ENCODE data around the gene SGSM1. TPM values are rescaled to one million over a fixed set of nuclear protein-coding genes. Genes with fewer than 3 reads are reported as not detected.

The SGSM1 gene
- total RNA-seq, 4 donors from 2014 or later = 0.88 to 4.9 (median 3.0) TPM

DNA sequence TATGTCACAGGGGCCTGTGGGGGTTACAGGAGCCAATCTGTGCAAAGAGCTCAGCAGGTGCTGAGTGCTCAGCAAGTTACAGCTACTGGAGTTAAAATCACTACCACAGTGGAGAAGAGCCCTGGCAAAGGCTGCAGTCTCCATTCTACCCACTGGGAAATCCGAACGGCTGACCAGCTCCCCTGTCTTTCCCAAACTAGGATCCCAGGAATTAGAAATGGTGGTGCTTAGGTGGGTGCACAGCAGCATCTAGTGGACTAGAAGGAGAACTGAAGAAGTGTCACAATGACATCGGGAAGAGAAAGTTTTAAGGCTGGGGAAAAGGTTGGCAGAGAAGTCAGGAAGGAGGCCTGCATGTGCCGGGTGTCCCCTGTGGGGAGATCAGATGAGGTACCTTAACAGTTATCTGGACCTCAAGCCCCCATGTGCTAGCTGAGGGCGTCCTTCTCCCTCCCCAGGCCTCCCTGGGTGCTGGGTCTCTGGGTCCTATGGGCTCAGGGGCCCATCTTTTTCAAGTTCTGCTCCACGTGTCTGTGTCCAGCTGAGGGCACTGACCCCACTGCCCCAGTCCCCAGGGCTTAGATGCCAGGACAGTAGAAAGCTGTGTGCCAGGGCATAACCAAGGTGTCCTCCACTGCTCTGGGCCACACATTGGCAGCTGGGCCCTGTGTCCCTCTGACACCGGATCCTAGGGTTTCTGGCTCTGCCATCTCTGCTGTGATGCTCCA is 33.4 kb upstream of the SGSM1 start:
- H3K4me1 ChIP-seq = no peaks in the 10 kb centered on the region
- H3K36me3 ChIP-seq = no peaks in the 10 kb centered on the region
- H3K27me3 ChIP-seq = no peaks in the 10 kb centered on the region
- intact Hi-C loops (cut with DNase I; ENCODE audit: low total_unique reads) = no loop called here
- H3K27ac ChIP-seq = no peak overlapping the region
- no peak overlapping the region for H3K4me3 ChIP-seq
- no peak for DNase-seq
- no peak for TF ChIP-seq POLR2A (IDR thresholded peaks at IDR 0.05)
- TF ChIP-seq, protein P1, sequence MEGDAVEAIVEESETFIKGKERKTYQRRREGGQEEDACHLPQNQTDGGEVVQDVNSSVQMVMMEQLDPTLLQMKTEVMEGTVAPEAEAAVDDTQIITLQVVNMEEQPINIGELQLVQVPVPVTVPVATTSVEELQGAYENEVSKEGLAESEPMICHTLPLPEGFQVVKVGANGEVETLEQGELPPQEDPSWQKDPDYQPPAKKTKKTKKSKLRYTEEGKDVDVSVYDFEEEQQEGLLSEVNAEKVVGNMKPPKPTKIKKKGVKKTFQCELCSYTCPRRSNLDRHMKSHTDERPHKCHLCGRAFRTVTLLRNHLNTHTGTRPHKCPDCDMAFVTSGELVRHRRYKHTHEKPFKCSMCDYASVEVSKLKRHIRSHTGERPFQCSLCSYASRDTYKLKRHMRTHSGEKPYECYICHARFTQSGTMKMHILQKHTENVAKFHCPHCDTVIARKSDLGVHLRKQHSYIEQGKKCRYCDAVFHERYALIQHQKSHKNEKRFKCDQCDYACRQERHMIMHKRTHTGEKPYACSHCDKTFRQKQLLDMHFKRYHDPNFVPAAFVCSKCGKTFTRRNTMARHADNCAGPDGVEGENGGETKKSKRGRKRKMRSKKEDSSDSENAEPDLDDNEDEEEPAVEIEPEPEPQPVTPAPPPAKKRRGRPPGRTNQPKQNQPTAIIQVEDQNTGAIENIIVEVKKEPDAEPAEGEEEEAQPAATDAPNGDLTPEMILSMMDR (IDR thresholded peaks at IDR 0.05) = peak in 2 of 4 experiments; percentile 5 to 11
- H3K9me3 ChIP-seq = no peaks in the 10 kb centered on the region

DNA sequence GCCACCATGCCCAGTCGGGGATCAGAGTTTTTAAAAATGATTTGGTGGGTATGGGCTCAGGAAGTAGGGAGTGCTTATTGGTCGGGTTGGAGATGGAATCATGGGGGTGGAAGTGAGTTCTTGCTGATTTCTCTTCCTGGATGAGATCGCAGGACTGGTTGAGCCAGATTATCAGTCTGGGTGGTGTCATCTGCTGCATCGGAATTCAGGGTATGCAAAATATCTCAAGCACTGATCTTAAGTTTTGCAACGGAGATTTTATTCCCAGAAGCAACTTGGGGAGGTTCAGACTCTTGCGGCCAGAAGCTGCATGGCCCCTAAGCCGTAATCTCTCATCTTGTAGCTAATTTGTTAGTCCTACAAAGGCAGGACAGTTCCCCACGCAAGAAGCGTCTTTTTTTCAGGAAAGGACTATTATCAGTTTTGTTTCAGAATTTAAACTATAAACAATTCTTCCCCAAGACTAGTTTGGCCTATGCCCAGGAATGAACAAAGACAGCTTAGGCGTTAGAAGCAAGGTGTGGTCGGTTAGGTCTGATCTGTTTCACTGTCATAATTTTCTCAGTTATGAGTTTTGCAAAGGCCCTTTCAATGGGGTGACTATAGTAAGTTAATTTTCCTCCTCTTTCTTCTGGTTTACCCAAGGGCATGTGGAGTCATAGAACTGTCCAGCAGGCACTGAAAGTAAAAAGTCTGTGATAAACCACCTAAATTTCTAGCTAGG is 30.1 kb upstream of the SGSM1 start:
- TF ChIP-seq POLR2A (IDR thresholded peaks at IDR 0.05) = no peak
- TF ChIP-seq, protein P1 (IDR thresholded peaks at IDR 0.05) = no peak
- Histone ChIP-seq H3K4me1 (no peaks in the 10 kb centered on the region), H3K4me3 (no peak overlapping the region), H3K27me3 (no peaks in the 10 kb centered on the region), H3K27ac (no peak overlapping the region), H3K9me3 (no peaks in the 10 kb centered on the region), H3K36me3 (no peaks in the 10 kb centered on the region)
- intact Hi-C loops (cut with DNase I; ENCODE audit: low total_unique reads) = no loop called here
- no peak for DNase-seq

DNA sequence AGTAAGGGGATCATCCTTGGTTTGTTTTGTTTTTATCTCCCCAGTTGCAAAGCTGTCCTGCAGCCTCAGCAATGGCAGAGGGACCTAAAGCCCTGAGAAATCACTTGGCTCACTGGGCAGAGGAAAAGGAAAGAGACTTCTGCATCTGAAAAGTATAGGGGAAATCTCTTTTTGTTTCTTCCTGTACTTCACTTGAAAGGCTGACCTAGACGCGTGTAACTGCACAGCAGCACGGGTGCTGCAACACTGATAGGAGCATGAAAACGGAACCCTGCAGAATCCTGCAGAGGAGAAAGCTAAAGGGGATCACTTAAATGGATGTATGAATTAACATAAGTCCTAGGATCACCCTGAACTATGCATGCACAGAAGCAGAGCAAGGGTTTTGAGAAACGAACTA is 29.5 kb upstream of the SGSM1 start:
- intact Hi-C loops (cut with DNase I; ENCODE audit: low total_unique reads) = no loop called here
- no peak for DNase-seq
- TF ChIP-seq, protein P1 (IDR thresholded peaks at IDR 0.05) = no peak
- no peak for TF ChIP-seq POLR2A (IDR thresholded peaks at IDR 0.05)

DNA sequence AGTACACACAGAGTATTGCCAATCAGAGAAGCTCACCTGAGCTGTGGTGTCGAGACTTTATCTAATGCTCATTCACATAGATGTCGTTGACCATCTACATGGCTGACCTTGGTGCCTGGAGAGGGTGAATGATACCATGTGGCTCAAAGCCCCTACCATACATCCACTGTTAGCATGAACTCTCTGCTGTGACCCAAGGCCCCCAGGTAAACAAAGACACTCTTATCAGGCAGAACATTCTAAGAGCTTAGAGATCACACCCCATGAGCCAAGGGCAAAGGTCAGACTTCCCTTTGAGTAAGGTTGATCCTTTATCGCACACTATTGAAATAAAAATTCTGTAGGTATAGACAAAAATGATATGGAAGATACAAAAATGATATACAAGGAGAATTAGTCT is 16.5 kb upstream of the SGSM1 start:
- Histone ChIP-seq H3K9me3 (no peaks in the 10 kb centered on the region), H3K36me3 (no peaks in the 10 kb centered on the region), H3K27ac (no peak overlapping the region), H3K4me3 (no peak overlapping the region), H3K27me3 (no peaks in the 10 kb centered on the region), H3K4me1 (no peaks in the 10 kb centered on the region)
- TF ChIP-seq POLR2A (IDR thresholded peaks at IDR 0.05) = no peak
- TF ChIP-seq, protein P1 (IDR thresholded peaks at IDR 0.05) = no peak
- DNase-seq = no peak
- intact Hi-C loops (cut with DNase I; ENCODE audit: low total_unique reads) = no loop called here

More for the DNA sequence above, 29.5 kb upstream of the SGSM1 start:
- H3K4me1 ChIP-seq = no peaks in the 10 kb centered on the region
- no peak overlapping the region for H3K27ac ChIP-seq
- no peaks in the 10 kb centered on the region for H3K27me3 ChIP-seq
- no peak overlapping the region for H3K4me3 ChIP-seq
- no peaks in the 10 kb centered on the region for H3K36me3 ChIP-seq
- H3K9me3 ChIP-seq = no peaks in the 10 kb centered on the region

DNA sequence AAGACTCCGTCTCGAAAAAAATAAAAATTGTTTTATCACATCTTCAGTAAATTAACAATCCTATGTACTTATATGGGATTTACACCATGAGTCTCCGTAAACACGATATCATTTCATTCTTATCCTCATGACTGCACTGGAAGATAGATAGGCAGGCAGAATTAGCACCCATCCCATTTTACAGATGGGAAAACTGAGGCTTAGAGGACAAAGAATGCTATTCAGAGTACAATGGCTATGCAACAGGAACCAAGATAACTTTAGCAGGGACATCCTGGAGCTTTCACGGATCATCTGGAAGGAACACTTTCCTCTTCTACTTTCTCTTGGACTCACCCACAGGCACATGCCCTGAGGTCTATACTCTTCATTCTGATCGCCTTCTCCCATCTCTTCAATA is 14.6 kb upstream of the SGSM1 start:
- Histone ChIP-seq H3K27me3 (no peaks in the 10 kb centered on the region), H3K4me1 (no peaks in the 10 kb centered on the region), H3K9me3 (no peaks in the 10 kb centered on the region), H3K27ac (no peak overlapping the region), H3K36me3 (no peaks in the 10 kb centered on the region), H3K4me3 (no peak overlapping the region)
- TF ChIP-seq POLR2A (IDR thresholded peaks at IDR 0.05) = no peak
- TF ChIP-seq, protein P1 (IDR thresholded peaks at IDR 0.05) = no peak
- no peak for DNase-seq
- intact Hi-C loops (cut with DNase I; ENCODE audit: low total_unique reads) = no loop called here
